GM18526 (cell line): ENCODE results near the gene LRBA.

ENCODE experiments used
- POLR2A ChIP-seq: IDR thresholded peaks from 3 replicates; pipeline ENCODE4 v1.6.1; 2011; ENCODE audit not compliant: insufficient read length; ENCODE audit errors: extremely low read depth

Gene LRBA

GRCh38 chr4:150234246-150234645 lies 780.8 kb downstream of the LRBA start:
- no peak for TF ChIP-seq POLR2A

GRCh38 chr4:150232029-150232428 lies 783.1 kb downstream of the LRBA start:
- TF ChIP-seq POLR2A: no peak

GRCh38 chr4:150231107-150231770 lies 783.8 kb downstream of the LRBA start:
- no peak for TF ChIP-seq POLR2A

GRCh38 chr4:150230561-150230960 lies 784.5 kb downstream of the LRBA start:
- no peak for TF ChIP-seq POLR2A

- TF ChIP-seq POLR2A: no peak
These were observed 785.6 kb downstream of the LRBA start for GRCh38 chr4:150229520-150229919.

GRCh38 chr4:150224896-150225591 lies 790.0 kb downstream of the LRBA start:
- no peak for TF ChIP-seq POLR2A

GRCh38 chr4:150219841-150220240 lies 795.2 kb downstream of the LRBA start:
- no peak for TF ChIP-seq POLR2A

- no peak for TF ChIP-seq POLR2A
These were observed 796.6 kb downstream of the LRBA start for GRCh38 chr4:150218447-150218846.

GRCh38 chr4:150217808-150218207 lies 797.3 kb downstream of the LRBA start:
- TF ChIP-seq POLR2A: no peak

- TF ChIP-seq POLR2A: no peak
These were observed 797.9 kb downstream of the LRBA start for GRCh38 chr4:150217192-150217591.

- TF ChIP-seq POLR2A: no peak
These were observed 798.4 kb downstream of the LRBA start for GRCh38 chr4:150216726-150217125.

- no peak for TF ChIP-seq POLR2A
These were observed 799.5 kb downstream of the LRBA start for GRCh38 chr4:150215601-150216000.
